CD4-positive, alpha-beta T cell treated with Interleukin-12 subunit alpha and Interleukin-12 subunit beta, for 1 hour (primary cell): ENCODE data around the gene NBPF4.
"Not testable (repeated sequence)": the region's sequence is repeated elsewhere in the genome, so short reads cannot be mapped to it uniquely, and the experiment has no call there.

Experiments
- DNase-seq: peaks from one replicate; pipeline ENCODE4 v3.0.0-alpha.2; 2020

The NBPF4 gene, protein sequence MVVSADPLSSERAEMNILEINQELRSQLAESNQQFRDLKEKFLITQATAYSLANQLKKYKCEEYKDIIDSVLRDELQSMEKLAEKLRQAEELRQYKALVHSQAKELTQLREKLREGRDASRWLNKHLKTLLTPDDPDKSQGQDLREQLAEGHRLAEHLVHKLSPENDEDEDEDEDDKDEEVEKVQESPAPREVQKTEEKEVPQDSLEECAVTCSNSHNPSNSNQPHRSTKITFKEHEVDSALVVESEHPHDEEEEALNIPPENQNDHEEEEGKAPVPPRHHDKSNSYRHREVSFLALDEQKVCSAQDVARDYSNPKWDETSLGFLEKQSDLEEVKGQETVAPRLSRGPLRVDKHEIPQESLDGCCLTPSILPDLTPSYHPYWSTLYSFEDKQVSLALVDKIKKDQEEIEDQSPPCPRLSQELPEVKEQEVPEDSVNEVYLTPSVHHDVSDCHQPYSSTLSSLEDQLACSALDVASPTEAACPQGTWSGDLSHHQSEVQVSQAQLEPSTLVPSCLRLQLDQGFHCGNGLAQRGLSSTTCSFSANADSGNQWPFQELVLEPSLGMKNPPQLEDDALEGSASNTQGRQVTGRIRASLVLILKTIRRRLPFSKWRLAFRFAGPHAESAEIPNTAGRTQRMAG

DNA sequence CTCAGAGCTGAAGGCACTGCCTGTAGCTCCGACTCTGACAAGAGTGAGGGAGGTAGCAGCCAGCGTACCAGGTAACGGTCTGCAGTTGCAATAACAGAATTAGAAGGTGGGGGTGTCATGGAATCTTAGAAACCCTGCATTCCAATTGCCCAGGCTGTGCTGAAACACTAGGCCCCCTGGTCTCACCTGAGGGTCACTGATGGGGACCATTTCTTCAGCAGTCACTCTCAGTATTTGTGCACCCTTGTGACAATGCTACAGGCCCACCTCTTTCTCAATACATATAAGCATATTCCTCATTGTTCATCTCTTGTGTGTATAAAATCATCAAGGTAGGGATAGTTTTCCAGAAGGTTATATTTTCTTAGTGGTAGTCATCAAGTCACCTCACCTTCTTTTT is at the start of gene NBPF4:
Gene NBPF4, minus strand, starts transcription at position 101 of the 400 bp plus-strand sequence. CDS start 315 bp downstream, outside the sequence.
- DNase-seq = not testable (repeated sequence)

DNA sequence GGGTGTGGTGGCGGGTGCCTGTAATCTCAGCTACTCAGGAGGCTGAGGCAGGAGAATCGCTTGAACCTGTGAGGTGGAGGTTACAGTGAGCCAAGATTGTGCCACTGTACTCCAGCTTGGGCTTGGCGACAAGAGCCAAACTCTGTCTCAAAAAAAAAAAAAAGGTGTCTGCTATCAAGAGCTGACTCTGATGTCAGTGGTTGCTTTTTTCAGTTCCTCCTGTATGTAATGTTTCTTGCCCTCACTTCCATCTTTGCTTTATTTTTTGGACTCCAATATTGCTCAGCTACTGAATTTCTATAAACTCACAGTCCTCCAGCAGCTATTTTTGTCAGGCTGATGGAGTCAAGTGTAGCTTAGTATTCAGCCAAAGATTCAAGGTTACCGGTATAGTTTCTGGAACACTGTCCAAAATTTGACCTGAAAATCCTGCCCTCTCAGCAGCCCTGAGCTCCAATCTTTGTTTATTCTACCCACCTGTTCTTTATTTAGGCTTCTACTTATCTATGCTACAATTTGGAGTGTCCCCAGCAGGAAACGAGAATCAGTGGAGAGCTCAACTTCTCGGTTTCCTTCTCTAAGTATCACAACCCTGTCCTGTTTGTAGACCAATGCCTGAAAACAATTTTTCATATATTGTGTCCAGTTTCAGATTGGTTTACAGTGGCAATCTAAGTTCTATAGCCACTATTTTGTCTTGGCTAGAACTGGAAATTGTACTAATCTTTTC is 38.8 kb upstream of the NBPF4 start:
- not testable (repeated sequence) for DNase-seq

DNA sequence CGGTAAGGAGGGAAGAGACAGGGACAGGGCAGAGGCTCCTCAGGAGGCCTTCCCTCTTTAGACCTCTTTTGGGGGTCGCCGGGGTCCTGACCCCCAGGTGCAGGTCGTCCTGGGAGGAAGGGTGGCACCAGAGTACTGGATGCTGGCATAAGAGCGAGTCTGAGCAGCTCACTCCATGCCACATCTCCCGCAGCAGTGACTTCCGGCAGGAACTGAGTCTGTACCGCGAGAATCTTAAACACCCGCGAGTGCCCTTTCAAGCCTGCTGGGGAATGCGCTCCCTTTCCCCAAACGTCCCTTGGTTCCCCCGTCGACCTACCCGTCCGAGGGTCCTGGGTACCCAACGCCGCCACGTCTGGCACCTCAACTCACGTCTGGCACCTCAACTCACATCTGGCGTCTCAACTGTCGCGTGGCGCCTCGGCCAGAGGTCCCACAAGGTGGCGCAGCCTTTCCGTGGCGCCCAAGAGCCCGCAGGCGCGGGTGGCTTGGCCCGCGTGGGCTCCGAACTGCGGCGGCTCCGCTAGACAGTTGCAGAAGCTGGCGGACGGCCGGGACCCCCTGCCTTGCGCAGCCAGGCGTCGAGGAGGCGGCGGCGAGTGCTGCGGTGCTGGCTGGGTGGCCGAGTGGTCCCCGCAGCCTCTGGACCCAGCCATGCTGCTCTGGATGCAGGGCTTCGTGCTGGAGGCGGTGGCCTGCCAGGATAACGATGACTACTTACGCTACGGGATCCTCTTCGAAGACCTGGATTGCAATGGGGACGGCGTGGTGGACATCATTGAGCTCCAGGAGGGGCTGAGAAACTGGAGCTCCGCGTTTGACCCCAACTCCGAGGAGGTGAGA is 28.8 kb upstream of the NBPF4 start:
- DNase-seq = not testable (repeated sequence)

DNA sequence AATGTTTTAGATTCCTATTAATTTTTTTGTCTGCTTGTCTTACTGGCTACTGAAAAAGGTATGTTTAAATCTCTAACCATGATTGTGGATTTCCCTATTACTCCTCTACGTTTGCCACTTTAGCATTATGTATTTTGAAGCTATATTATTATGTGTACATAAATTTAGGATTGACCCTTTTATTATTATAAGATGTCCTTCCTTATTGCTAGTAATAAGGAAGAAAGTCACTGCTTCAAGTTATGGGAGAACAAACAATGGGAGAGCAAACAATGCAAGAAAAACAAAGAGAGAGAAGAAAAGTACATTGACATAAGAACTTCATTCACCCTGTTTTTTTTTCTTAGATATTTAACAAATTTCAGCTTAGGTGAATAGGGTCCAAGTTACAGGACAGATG is 23.2 kb upstream of the NBPF4 start:
- DNase-seq = not testable (repeated sequence)

DNA sequence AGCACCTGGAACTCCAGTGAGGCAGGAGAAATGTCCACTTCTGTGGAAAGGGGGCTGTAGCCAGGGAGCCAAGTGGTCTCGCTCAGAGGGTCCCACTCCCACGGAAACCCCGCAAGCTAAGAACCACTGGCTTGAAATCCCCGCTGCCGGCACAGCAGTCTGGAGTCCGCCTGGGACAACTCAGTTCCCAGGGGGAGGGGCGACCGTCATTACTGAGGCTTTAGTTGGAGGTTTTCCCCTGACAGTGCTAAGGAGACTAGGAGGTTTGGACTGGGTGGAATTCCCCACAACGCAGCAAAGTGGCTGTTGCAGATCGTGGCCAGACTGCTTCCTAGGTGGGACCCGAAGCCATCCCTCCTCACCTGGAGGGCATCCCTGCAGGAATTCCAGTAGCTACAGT is 18.1 kb upstream of the NBPF4 start:
- DNase-seq = not testable (repeated sequence)

DNA sequence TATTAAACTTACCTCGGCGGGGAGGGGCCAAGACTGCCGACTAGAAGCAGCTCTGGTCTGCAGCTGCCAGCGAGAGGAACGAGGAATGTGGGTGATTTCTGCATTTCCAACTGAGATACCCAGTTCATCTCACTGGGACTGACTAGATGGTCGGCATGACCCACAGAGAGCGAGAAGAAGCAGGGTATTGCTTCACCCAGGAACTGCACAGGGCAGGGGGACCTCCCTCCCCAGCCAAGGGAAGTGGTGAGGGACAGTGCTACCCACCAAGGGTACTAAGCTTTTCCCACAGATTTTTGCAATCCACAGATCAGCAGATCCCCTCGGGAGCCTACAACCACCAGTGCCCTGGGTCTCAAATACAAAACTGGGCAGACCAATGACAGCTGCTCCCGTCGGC is 17.6 kb upstream of the NBPF4 start:
- not testable (repeated sequence) for DNase-seq

DNA sequence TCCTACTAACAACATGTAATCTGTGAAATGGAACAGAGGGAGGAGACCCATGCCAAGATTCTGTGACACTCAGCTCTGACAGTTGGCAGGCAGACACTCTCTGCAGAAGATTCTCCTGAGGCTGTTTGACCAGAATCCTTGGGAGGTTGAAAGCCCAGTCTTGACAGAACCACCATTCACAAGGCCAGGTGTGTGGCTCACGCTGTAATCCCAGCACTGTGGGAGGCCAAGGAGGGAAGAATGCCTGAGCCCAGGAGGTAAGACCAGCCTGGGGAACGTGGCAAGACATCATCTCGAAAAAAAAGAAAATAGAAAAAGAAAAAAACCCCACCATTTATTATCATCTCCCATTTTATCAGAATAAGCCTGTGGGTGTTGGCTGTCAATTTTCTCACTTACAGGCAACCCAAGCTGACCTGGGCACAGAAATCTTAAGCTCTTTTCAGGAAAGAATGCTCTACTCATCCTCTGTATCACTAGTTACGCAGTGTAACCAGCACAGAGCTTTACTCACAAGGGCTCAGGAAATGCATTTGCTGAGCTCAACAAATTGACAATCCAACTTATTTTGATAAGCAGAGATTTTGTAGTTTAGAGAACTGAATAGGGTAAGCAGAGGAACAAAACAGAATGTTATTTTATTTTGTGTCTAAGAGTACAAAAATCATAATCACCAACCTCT is 16.8 kb upstream of the NBPF4 start:
- DNase-seq = not testable (repeated sequence)

DNA sequence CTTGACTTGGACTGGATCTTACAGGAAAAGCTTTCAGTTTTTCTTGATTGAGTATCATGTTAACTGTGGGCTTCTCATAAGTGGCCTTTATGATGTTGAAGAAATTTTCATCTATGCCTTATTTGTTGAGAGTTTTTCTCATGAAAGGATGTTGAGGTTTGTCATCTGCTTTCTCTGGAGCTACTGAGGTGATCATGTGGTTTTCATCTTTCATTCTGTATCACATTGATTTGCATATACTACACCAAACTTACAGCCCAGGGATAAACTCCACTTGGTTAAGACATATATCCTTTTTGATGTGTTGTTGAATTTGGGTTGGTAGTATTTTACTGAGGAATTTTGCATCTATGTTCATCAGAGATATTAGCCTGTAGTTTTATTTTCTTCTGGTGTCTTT is 11.6 kb upstream of the NBPF4 start:
- not testable (repeated sequence) for DNase-seq

DNA sequence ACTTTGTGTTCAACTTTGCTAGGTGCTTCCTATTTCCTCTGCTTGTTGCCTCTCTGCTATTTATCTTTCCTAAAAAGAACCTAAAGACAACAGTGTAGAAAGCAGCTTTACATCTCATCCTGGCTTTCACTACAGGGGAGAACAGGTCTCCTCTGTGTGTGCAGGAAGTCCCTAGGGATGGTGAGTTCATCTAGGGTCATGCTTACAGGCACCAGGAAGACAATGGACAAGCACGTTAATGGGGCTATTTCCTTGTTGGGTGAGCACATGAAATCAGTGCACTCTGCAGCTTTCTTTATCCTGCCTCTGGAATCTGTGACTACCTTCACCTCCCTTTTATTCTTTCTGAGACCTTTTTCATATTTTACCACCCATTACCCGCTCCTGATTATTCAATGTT is 4.5 kb downstream of the NBPF4 start:
- DNase-seq = not testable (repeated sequence)

DNA sequence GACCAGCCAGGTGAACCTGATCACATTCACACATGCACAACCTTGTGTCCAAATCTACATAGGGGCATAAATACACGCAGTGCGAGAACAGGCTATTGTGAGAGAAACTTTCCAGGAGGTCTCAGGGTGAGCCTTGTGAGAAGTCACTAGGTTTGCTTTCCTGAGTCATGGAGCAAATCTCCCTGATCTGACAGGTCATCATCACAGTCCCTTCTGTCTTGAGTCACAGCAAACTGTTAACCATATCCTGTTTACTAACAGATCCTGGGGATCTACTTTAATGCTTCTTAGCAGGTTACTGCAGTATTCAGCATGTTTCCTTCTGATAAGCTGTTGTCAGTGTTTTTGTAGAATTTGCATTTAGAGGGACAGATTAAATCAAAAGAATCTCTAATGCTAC is 8.6 kb downstream of the NBPF4 start:
- not testable (repeated sequence) for DNase-seq

DNA sequence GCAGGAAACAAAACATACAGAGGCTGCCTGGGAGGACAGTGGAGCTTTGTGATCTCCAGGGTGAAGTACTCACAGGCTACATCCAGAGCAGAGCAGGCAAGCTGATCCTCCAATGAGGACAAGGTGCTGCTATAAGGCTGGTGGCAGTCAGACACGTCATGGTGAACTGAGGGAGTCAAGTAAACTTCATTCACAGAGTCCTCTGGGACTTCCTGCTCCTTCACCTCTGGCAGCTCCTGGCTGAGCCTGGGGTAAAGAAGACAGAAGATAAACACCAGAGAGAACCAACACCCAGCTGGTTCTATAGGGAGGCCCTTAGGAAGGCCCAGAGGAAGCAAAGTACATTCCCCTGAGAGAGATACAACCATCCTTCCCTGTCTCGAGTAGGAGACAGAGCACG is 11.7 kb downstream of the NBPF4 start:
- DNase-seq = not testable (repeated sequence)

DNA sequence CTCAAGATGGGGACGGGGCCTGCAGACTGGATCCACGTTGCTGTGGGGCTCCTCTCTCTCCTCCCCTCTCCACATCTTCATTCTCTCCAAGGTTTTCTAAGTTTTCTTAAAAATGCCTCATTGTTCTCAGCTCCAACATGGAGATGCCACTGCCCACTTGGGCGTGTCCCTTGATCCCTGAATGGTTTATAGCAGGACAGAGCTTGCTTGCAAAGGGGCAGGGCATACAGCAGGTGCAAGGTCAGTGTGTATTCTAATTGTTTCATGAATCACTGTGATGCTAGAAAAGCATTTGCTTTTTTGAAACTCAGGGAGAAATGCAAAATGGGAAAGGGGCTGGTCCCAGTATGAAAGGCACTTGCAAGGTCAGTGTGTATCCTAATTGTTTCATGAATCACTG is 13.9 kb downstream of the NBPF4 start:
- not testable (repeated sequence) for DNase-seq

DNA sequence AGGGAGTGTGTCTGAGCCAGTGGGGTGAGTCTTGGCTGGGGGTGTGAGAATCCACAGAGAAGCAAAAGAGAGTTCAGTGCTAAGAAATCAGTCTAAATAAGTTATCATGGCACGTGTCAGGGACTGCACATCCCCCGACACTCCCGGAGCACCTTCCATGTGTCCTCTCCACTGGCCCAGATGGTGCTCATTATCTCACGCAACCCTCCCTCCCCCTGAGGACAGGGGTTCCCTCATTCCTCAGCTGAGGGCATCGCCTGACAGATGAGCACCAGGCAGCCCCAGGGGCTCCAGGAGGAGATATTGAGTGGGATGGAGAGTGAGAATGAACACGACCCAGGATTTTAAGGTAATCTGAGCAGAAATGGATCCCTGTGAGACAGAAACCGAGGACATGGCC is 16.1 kb downstream of the NBPF4 start:
- DNase-seq = not testable (repeated sequence)

DNA sequence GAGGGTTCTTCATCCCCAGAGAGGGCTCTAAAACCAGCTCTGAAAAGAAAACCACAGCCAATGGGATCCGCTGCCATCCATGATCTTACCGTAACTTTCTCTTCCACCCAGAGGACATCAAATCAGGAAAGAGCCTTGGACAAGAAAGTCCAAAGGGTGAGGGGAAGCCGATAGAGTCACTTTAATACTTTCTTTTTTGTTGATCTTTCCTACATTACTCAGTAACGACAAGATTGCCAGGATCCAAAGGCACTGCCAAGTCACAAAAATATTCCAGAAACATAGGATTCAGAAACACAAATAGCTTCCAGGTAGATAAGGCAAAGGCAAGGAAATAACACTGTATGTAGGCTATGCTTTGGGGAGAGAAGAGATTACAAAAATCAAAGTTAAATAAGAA is 17.0 kb downstream of the NBPF4 start:
- not testable (repeated sequence) for DNase-seq

DNA sequence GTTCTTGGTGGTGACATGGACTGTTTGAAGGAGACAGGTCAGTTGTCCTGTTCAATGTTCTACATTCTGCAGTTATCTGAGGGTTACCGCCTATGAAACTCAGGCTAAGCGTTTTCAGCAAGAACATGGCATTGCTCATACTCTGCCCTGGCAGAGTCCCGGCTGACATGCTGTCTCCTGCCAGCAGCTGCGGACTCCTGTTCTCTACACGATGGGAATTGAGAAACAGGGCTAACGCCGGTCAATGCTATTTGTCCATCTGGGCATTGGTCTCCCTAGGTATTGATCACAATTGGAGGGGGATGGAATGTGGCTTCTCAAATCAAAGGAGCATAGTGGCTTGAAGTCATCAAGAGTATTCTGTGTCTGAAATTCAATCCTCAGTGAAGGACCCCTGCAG is 20.6 kb downstream of the NBPF4 start:
- not testable (repeated sequence) for DNase-seq

DNA sequence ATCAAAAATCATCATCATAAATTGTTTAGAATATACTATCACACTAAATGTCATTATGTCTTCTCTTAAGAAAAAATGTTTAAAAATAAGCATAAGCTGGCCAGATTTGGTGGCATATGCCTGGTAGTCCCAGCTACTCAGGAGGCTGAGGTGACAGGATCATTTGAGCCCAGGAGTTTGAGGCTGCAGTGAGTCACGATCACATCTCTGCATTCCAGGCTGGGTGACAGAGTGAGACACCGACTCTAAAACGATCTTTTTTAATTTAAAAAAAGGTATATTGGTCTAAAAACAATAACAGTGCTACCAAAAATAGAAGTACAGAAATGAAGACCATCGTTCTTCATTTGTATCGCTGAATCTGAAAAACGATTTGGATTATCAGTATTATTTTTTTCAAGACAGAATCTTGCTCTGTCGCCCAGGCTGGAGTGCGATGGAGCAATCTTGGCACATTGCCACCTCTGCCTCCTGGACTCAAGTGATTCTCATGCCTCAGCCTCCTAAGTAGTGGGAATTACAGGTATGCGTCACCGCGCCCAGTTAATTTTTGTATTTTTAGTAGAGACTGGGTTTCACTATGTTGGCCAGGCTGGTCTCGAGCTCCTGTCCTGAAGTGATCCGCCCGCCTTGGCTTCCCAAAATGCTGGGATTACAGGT is 26.2 kb downstream of the NBPF4 start:
- not testable (repeated sequence) for DNase-seq

DNA sequence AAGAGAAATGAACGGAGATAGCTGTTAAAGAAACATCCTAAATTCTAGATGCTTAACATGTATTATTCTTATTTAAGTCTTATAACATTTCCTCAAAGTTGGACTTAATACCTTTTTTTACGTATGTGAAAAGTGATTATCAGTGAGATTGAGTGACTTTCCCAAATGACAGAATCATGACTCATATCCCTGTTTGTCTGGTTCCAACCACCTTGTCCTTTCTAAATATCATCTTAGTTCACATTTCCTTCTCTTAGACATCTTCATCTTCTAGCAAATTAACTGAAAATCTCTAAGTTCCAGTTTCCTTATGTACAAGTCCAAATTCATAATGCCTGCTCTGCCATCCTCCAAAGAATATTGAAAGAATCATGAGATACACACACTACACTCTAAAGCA is 26.9 kb downstream of the NBPF4 start:
- not testable (repeated sequence) for DNase-seq

DNA sequence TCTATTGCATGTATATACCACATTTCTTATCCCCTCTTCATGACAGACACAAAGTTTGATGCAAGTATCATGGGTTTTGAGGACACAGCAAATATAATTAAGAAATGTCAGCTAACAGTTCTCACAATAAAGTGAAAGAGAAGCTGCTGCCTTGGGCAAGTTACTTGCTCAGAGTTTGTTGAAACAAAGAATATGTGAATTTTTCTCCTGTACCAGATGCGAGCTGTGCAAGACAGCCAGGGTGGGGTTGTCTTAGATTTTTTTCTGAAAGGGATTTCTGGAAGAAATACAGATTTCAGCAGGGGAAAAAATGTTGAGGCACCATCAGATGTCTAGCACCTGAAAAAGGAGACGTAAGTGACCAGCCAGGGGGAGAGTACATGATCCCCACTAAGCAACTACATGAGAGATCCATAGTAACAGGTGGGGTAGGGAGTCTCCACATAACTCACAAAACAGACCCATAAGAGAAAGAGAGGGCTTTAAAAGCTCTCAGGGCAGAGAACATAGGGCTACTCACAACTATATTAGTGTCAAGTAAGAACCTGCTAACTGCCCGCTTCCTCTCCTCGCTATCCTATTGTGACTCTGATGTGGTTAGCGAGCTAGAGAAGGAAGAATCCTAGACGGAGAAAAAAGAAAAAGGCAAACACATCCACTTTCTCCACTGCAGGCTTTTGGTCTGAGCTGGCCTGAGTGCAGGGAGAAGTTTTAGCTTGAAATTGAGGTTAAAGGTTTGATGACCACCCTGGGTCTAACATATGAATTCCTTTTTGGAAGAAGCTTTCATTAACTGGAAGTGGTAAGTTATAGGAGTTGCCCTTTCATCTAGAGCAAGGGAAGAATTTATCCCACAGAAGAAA is 27.6 kb downstream of the NBPF4 start:
- not testable (repeated sequence) for DNase-seq

DNA sequence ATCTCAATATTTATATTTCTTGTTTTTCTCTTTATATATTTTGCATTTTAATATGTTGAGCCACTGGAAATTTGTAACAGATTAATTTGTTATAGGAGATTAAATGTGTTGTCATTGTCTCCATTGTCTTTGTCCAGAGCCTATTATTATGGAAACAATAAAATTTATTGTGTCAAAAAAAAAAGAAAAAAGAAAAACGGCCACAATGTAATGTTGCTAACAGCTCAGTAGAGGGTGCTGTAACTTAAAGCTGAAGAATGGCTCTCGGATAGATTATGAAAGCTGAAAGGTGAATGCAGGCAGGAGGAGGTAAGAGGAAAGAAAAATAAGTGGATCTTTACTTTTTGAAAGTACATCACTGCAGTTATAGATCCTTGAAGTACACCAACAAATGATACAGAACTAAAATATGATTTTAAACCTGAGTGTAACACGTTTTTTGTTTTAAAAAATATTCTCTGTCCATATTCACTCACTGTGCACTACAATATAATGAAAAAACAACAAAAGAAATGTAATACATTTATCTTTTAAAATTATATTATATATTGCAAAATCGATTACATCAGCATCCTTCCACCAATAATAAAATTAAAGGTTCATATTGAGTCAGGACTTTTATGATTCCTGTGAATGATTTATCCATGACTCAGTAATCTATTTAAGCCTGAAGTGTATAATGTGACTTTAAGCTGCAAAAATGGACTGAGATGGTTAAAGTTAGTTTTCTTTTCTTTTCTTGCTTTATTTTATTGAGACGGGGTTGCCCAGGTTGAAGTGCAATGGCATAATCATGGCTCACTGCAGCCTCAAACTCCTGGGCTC is 29.0 kb downstream of the NBPF4 start:
- DNase-seq = peak; percentile 38
